HPDE6-E6E7 (cell line): ENCODE measurements around the gene UBE2J1.

ENCODE experiments used
- DNase-seq: peaks from one replicate; pipeline ENCODE4 v3.0.0; 2011; ENCODE audit warnings: missing footprints; ENCODE audit errors: extremely low spot score

The UBE2J1 gene

DNA sequence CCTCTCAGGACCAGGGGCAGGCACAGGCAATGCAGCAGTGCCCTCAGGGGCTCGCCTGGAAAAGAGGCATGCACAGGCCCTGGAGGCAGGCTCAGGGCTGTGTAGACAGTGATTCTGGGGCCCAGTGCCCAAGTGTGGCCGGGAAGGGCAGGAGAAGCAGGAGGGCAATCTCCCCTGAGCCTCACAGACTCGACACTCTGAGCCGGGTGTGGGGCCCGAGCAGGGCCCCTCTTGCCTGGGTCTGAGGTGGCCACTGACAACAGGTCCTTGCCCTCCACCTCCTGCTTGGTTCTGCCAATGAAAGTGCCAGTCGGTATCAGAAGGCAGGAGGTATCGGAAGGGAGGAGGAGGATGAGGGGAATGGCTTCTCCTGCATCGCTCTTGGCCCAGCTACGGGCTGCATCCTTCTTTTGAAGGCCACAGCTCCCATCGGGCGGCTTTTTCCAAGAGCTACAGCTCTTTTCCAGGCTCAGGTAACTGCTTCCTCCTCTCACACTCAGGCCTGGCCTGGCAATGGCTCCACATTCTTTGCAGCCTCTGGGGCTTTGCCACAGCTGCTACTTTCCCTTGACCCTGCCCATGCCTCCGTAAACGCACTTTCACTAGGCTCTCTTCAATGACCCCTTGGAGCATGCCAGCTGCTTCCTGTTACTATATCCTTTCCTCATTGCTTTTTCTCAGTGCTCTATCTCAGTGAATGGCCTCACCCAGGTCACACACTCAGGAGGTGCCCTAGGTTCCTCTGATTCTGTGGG is 61.9 kb downstream of the UBE2J1 start:
- no peak for DNase-seq

DNA sequence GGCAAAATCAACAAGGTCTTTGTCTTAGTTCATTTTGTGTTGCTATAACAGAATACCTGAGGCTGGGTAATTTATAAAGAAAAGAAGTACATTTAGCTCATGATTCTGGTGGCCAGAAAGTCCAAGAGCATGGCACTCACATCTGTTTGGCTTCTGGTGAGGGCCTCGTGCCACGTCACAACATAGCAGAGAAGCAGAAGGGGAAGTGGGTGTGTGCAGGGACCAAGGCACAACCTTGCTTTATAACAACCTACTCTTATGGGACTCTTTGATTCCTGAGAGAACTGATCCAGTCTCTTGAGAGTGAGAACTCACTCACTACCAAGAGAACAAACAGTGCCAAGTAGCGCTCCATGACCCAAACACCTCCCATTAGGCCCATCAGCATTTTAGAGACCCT is 62.8 kb downstream of the UBE2J1 start:
- DNase-seq: no peak

DNA sequence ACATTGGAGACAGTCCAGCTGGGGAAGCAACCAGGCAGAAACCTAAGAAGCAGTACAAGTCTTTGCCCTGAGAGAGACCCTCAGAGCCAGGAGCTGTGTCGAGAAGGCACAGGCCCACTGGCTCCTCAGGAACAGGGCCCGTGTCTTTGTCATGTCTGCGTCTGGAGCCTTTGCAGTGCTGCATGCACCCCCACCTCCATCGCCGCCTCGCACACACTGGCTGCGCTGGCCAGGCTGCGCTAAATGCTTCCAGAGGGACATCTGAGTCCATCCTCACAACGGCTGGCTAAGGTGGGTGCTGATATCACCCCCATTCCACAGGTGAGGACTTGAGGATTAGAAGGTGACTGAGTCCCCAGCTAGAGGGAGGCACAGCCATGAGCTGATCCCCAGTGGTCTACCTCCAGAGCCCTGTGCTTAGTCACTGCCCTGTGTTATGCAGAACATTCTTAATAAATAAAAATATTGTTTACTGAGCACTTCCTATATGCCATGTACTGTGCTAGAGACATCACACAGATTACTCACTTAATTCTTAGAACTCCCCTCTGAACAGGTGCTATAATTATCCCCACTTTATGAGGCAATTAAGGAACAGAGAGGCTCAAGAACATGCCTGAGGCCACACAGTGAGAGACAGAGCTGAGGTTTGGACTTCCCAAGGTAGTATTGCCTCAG is 65.0 kb downstream of the UBE2J1 start:
- DNase-seq: no peak

DNA sequence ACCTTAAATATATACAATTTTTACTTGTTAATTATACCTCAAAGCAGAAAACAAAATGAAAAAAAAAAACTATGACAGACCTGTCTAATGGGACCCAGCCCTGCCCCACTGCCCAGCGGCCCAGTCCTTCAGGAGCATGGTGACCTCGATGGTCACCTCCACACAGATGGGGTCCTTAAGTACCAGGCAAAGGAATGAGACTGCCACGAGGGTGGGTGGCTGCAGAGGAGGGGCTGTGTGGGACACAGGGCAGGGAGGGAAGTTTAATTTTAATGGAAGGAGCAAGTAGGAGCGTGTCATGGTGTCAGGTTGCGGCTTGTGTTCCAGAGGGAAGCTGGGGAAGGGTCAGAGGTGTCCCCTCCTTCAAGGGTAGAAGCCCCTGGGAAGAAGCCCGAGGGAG is 66.0 kb downstream of the UBE2J1 start:
- no peak for DNase-seq

DNA sequence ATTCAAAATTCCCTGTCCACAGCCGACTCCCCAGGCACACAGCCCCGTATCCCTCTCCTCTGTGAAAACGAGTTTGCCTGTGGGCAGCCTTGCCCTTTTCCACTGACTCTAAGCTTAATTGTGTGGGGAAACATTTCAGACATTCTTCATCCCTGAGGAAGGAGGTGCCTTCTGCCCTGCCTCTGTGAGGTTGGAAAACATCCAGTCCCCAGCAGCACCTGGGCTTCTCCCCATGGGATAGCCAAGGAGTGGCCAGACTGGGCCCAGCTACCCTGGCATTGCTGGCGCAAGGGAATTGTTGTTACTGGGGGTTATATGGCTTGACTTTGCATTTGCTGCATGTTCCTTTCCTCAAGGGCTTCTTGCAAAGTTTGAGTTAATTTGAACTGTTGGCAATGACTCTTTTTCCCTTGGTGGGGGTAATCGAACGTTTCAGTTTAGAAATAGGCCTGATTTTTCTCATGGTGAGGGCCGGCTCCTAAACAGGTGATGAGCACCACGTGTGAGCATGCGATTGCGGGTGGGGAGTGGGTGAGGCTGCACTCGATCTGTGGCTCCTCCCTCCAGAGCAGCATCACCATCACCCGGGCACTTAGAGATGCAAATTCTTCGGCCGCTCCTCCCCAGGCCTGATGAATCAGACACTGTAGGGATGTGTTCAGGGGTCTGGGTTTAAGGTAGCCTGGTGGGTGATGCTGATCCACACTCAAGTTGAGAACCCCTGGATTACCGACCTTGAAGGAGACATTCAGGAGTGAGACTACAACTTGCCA is 67.4 kb downstream of the UBE2J1 start:
- no peak for DNase-seq

DNA sequence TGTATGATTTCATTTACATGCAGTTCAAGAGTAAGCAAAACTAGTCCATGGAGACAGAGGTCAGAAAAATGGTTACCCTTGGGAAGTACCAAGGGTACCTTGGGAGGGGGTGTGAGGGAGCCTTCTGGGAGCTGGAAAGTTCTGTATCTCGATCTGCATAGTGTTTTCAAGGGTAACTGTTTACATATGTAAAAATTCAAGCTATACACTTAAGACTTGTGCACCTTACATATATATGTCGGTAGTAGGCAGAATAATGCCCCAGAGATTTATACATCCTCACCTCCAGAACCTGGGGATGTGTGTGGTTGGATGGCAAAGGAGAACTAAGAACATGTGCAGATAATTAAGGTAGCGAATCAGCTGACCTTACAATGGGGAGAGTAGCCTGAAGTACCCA is 68.4 kb downstream of the UBE2J1 start:
- no peak for DNase-seq

DNA sequence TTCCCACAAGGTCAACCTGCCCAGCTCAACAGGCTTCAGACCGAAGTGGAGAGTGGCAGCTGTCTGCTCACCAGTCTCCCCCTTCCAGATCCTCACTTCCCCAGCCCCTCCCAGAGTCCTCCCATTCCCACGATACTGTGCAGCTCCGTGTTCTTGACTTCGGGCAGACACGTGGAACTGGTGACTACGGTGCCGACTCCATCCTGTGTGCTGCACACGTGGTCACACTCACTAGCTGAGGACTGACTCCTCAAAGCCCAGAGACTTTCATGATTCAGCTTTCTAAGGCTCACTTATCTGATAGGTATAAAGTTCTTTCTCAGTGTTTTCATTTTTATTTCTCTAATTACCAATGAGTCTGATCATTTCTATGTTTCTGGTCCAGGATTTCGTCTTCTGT is 69.8 kb downstream of the UBE2J1 start:
- DNase-seq: no peak

DNA sequence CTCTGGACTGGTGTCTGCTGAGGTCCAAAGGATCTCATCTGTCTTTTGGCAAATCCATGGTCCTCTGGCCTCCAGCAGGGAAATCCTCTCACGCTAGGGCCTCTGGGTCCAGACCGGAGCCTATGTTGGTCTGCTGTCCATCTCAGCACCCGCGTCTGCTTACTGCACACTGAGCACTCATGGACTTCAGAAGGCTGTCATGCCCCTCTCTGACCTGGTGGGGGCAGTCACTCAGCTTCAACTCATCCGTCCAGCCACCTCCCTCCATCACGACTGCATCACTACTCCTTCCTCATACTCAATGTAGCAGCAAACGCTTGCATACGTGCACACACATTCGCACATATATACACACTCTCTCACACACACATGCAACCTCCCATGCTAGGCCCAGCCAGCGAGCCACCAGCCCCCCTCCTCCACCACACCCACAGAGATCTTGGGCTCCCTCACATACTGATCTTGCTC is 70.7 kb downstream of the UBE2J1 start:
- no peak for DNase-seq

DNA sequence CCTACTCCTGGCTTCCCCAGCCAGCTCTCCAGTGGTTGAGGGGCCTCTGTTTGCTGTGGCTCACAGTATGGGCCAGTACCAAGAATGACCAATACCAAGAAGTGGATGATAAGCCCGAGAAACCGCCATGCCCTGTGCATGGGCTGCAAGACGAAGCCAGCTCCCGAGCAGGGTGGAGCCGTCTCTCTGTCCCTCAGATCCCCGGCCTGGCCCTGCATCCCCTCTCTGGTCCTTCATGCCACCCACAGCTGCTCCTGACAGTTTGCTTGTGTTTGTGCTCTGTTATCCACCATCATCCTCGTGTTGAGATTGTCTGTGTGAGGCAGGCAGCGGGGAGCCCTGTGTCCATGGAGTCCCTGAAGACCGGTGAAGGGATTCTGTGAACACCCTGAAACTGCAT is 73.6 kb downstream of the UBE2J1 start:
- DNase-seq: no peak
